Measurements from ENCODE around the gene POR. TPM values are rescaled to one million over a fixed set of nuclear protein-coding genes. Genes with fewer than 3 reads are reported as not detected.
"Not testable (repeated sequence)": the region's sequence is repeated elsewhere in the genome, so short reads cannot be mapped to it uniquely, and the experiment has no call there.

The POR gene
- total RNA-seq, 1 donor from 2014 or later: 236 TPM

- TF ChIP-seq CTCF (IDR thresholded peaks at IDR 0.05): no peak
- Histone ChIP-seq H3K4me3 (no peak overlapping the region), H3K4me1 (no peaks in the 10 kb centered on the region), H3K27me3 (no peaks in the 10 kb centered on the region), H3K9me3 (no peaks in the 10 kb centered on the region), H3K36me3 (peaks cover 33 to 38% of the 10 kb centered on the region in 2 donors), H3K27ac (no peak overlapping the region)
- intact Hi-C loops (cut with DNase I): no loop called here
- no peak for DNase-seq (ENCODE audit: low spot score in 2 of 2)
Observed at GRCh38 chr7:75888464-75889222, 26.3 kb upstream of the POR start.

GRCh38 chr7:75889223-75889825 is 25.6 kb upstream of the POR start:
- no peaks in the 10 kb centered on the region for H3K9me3 ChIP-seq
- H3K4me1 ChIP-seq: no peaks in the 10 kb centered on the region
- no peak overlapping the region for H3K27ac ChIP-seq
- peaks cover 26 to 31% of the 10 kb centered on the region in 2 donors for H3K36me3 ChIP-seq
- no peaks in the 10 kb centered on the region for H3K27me3 ChIP-seq
- DNase-seq (ENCODE audit: low spot score in 2 of 2): no peak
- no peak for TF ChIP-seq CTCF (IDR thresholded peaks at IDR 0.05)
- intact Hi-C loops (cut with DNase I): no loop called here
- no peak overlapping the region for H3K4me3 ChIP-seq

GRCh38 chr7:75889826-75890225 is 25.1 kb upstream of the POR start:
- Histone ChIP-seq H3K27me3 (no peaks in the 10 kb centered on the region), H3K9me3 (no peaks in the 10 kb centered on the region), H3K4me1 (no peaks in the 10 kb centered on the region), H3K36me3 (peaks cover 21 to 26% of the 10 kb centered on the region in 2 donors), H3K4me3 (no peak overlapping the region), H3K27ac (no peak overlapping the region)
- DNase-seq (ENCODE audit: low spot score in 2 of 2): no peak
- intact Hi-C loops (cut with DNase I): no loop called here
- no peak for TF ChIP-seq CTCF (IDR thresholded peaks at IDR 0.05)

- DNase-seq (ENCODE audit: low spot score in 2 of 2); intact Hi-C loops (cut with DNase I); H3K9me3 ChIP-seq; H3K27ac ChIP-seq; H3K4me3 ChIP-seq; H3K4me1 ChIP-seq; H3K27me3 ChIP-seq: not testable (repeated sequence)
- peaks cover 10 to 12% of the 10 kb centered on the region in 2 donors for H3K36me3 ChIP-seq
Observed at GRCh38 chr7:75891237-75891636, 23.7 kb upstream of the POR start.

GRCh38 chr7:75891815-75892411 is 23.0 kb upstream of the POR start:
- H3K27me3 ChIP-seq: no peaks in the 10 kb centered on the region
- no peaks in the 10 kb centered on the region for H3K4me1 ChIP-seq
- no peak for TF ChIP-seq CTCF (IDR thresholded peaks at IDR 0.05)
- H3K4me3 ChIP-seq: no peak overlapping the region
- no peak for DNase-seq (ENCODE audit: low spot score in 2 of 2)
- H3K36me3 ChIP-seq: peaks cover 6 to 10% of the 10 kb centered on the region in 2 donors
- no peaks in the 10 kb centered on the region for H3K9me3 ChIP-seq
- no peak overlapping the region for H3K27ac ChIP-seq
- intact Hi-C loops (cut with DNase I): no loop called here

- intact Hi-C loops (cut with DNase I): no loop called here
- Histone ChIP-seq H3K27ac (no peak overlapping the region), H3K4me3 (no peak overlapping the region), H3K9me3 (no peaks in the 10 kb centered on the region), H3K4me1 (no peaks in the 10 kb centered on the region), H3K36me3 (peaks cover 4% of the 10 kb centered on the region in 2 donors), H3K27me3 (no peaks in the 10 kb centered on the region)
- DNase-seq (ENCODE audit: low spot score in 2 of 2): no peak
- TF ChIP-seq CTCF (IDR thresholded peaks at IDR 0.05): no peak
Observed at GRCh38 chr7:75892634-75893272, 22.2 kb upstream of the POR start.
